COLO829 (cell line): ENCODE measurements around the gene RAB11FIP5.
"Not testable (repeated sequence)": the region's sequence is repeated elsewhere in the genome, so short reads cannot be mapped to it uniquely, and the experiment has no call there.

ENCODE experiments used
- DNase-seq: peaks from one replicate; pipeline ENCODE4 v3.0.0; 2012; ENCODE audit warnings: low spot score

Gene RAB11FIP5

GRCh38 chr2:73110168-73111072 is 2.3 kb downstream of the RAB11FIP5 start:
- DNase-seq: no peak

GRCh38 chr2:73109431-73110167 is 3.1 kb downstream of the RAB11FIP5 start:
- no peak for DNase-seq

GRCh38 chr2:73107211-73107926 is 5.4 kb downstream of the RAB11FIP5 start:
- no peak for DNase-seq

DNA sequence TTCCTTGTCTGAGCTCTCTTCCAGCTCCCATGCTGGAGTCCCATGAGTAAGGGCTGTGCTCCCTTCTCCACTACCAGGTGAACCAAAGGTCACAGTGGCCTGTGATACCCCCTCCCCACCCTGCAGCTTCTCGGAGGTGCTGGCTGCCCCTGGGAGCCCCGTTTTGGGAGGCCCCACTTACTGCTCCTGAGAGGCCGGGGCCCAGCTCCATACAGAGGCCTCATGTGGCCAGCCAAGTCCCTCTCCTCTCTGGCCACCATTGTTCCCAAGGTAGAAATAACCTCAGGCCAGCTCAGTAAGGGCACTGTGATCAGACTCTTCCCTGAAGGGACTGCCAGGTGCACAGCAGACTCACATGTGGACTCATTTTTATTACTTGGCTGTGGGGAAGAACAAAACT is 6.0 kb downstream of the RAB11FIP5 start:
- no peak for DNase-seq

- no peak for DNase-seq
Observed at GRCh38 chr2:73105511-73105971, 7.2 kb downstream of the RAB11FIP5 start.

GRCh38 chr2:73104933-73105332 is 7.8 kb downstream of the RAB11FIP5 start:
- DNase-seq: no peak

DNA sequence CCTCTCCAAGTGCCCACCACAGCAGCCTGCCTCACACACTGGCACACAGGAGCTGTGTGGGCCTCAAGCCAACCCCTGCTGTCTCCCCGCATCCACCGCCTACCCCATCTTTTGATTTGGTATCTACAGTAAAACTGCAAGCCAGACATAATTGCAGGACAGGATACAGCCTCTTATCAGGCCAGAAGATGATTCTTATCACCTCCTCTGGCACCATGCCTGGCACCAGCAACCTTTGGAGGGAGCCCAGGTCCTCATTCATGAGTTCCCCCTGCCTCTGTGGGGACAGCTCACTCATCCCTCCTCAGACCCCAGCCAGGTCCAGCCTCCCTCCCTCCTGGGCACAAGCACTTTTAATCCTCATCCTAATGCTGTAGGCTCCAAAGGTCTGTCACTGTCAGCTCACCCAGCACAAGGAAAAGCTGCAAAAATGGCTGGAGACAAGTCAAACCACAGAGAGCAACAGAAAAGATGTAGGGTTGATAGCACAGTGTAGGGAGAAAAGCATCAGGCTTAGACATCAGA is 9.7 kb downstream of the RAB11FIP5 start:
- DNase-seq: no peak

DNA sequence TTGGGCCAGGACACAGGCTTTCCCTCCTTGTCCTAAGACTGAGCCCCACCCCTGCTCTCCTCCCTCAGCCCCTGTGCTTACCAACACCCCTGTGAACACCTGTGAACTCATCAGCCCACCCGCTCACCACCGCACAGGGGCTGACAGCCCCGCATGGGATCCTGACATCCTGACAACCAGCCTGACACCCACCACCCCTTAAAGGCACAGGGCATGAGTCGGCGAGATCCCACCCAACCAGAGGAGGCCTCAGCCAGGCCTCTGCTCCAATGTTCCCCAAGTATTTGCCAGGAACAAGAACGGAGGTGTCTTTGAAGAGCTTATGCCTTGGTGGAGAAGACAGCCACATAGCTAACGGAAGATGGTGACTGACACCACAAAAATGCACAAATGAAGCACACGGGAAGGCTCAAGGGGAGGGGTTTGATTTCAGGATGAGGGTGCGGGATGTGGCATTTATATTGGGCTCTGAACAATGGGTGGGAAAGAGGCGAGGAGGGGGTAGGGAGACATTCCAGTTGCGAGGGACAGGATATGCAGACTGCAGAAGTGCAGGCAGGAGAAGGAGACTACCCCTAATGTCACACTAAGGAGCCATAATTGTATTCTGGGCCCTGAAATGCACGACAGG is 11.0 kb downstream of the RAB11FIP5 start:
- no peak for DNase-seq

- no peak for DNase-seq
Observed at GRCh38 chr2:73100956-73101355, 11.8 kb downstream of the RAB11FIP5 start.

DNA sequence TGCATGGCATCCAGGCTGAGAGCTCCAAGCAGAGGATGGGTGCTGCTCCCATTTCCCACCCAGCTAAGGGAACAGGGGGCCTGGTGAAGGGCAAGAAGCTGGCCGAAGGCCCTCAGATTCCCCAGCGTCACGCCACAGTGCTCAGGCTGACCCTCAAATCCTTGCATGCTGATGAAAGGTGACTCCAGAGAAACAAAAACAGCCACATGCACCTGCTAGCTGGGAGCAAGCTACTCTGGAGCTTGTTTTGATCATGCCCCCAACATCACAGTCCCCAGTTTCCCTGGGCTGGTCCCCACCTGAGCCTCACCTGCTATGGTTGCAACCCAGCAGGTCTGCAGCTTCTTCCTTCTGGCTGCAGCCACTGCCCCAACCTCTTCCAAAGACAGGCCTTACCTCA is 13.3 kb downstream of the RAB11FIP5 start:
- no peak for DNase-seq

DNA sequence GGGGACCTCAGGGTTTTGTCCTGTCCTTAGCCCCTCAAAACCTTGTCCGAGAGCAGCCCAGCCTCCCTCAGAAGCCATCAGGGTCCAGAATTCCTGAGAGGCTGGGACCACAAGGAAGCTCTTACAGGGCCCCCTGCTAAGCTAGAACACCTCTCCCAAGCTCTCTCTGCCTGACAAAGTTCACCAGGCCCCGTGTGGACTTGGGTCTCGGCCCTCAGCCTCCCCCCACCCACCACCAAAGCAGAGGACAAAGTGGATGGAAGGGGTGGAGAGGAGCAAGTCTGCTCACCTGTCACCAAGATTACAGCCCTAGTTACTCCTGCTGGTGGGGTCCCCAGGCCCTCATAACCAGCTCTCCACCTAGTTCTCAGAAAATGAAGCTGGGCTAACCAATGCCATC is 16.8 kb downstream of the RAB11FIP5 start:
- no peak for DNase-seq

DNA sequence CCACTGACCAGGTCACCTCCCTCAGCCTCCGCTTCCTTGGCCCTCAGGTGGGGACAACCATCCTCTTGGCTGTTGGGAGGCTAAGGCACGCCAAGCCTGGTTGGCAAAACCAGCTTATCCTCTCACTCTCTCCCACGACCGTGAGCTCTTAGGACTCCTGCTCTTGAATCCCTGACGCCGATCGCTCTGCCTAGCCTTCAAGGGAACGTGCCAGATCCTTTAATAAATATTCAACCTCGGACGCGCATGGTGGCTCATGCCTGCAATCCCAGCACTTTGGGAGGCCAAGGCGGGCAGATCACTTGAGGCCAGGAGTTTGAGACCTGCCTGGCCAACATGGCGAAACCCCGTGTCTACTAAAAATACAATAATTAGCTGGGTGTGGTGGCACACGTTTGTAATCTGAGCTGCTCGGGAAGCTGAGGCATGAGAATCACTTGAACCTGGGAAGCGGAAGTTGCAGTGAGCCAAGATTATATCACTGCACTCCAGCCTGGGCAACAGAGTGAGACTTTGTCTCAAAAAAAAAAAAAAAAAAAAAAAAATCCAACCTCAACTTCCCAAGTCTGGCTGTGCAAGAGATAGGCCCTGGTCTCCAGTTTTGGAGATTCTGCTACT is 19.0 kb downstream of the RAB11FIP5 start:
- DNase-seq: not testable (repeated sequence)

GRCh38 chr2:73092146-73092783 is 20.5 kb downstream of the RAB11FIP5 start:
- DNase-seq: no peak

GRCh38 chr2:73091696-73092095 is 21.1 kb downstream of the RAB11FIP5 start:
- no peak for DNase-seq

GRCh38 chr2:73091164-73091563 is 21.6 kb downstream of the RAB11FIP5 start:
- DNase-seq: no peak

- DNase-seq: no peak
Observed at GRCh38 chr2:73089270-73090030, 23.3 kb downstream of the RAB11FIP5 start.

- DNase-seq: no peak
Observed at GRCh38 chr2:73088703-73089102, 24.0 kb downstream of the RAB11FIP5 start.

- DNase-seq: no peak
Observed at GRCh38 chr2:73088211-73088610, 24.5 kb downstream of the RAB11FIP5 start.

- no peak for DNase-seq
Observed at GRCh38 chr2:73087311-73087710, 25.4 kb downstream of the RAB11FIP5 start.

DNA sequence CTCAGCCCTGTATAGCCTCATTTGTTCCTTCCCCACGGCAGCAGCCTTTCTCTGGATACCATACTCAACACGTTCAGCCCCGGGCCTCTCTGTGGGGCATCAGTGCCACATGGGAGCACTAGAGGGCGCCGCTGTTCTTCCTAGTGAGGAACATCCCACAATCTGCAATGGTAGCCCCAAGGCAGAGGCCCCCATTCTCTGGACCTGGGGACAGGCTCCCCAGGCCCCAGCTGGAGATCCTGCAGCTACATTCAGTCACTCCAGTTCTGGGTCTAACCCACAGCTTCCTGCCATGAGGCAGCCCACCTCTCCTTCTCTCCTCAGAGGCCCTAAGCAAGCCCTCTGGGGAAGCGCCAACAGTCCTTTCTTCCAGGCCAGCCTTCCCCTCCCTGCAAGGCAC is 27.1 kb downstream of the RAB11FIP5 start:
- DNase-seq: peak; percentile 46
